Measurements from ENCODE around the gene MED8.
A peak's percentile ranks its signal among the peaks of the same experiment; 100 is the strongest.

Gene MED8, protein sequence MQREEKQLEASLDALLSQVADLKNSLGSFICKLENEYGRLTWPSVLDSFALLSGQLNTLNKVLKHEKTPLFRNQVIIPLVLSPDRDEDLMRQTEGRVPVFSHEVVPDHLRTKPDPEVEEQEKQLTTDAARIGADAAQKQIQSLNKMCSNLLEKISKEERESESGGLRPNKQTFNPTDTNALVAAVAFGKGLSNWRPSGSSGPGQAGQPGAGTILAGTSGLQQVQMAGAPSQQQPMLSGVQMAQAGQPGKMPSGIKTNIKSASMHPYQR

DNA sequence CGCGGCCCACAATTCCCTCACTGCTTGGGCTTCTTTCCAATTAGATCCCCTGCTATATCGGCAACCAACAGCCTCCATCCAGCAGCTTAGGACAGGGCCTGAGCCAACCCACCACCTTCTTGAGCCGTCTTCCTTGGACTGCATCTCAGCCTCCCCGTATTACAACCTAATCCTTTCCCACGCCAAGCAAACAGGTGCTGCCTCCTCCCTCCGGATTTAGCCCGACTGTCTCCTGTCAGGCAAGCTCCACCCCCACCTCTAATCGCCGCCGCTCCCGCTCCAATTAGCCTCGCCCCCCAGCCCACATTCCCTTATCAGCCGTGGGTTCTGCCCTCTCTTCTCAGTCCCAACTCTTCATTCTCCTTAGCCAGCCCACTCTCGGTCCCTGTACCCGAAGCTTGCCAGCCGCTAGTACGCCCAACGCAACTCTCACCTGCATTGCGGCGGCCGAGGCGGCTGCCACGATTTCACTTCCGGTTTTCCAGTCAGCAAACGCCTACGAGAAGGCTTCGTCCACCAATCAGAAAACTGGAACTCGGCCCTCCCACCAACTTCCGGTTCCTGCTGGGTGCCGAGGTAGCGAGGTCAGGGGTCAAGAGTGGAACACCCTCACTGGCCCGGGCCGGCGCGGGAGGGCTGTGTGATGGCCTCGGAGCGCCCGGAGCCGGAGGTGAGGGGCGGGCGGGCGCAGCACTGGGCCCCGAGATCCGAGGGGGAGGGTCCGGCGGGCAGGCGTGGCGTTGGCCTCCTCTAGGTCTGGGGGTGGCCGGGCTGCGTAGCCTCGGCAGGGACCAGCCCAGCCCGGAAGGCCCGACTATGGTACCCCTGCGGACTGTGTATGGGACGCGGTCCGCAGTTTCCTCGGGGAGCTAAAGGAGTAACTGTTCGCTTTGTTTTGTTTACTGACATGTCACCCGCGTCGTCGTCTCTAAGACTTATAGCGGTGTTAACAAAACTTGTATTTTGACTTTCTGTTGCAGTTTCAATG is at the start of gene MED8, which contains the start of gene SZT2:
MED8 (minus strand) TSS at position 475 of the 988 bp plus-strand sequence; CDS start at position 439, 36 bp downstream.
SZT2 (plus strand) TSS at position 574 of the 988 bp plus-strand sequence; CDS start at position 644, 70 bp downstream.
- Histone ChIP-seq H3K4me3 (ENCODE audit: low read length) (peak within 1 kb of the TSS; percentile 52), H3K9ac (ENCODE audit: low read length) (peak within 1 kb of the TSS; percentile 95), H3K9me3 (ENCODE audit: control insufficient read depth, low read length) (no peaks in the 10 kb centered on the region), H3K36me3 (ENCODE audit: control insufficient read depth, insufficient read depth, low read length) (peaks cover 8% of the 10 kb centered on the region), H3K27me3 (ENCODE audit: control insufficient read depth, insufficient read depth, low read length) (no peaks in the 10 kb centered on the region), H3K4me1 (ENCODE audit: control insufficient read depth, insufficient read depth, low read length) (peaks cover 15% of the 10 kb centered on the region)

DNA sequence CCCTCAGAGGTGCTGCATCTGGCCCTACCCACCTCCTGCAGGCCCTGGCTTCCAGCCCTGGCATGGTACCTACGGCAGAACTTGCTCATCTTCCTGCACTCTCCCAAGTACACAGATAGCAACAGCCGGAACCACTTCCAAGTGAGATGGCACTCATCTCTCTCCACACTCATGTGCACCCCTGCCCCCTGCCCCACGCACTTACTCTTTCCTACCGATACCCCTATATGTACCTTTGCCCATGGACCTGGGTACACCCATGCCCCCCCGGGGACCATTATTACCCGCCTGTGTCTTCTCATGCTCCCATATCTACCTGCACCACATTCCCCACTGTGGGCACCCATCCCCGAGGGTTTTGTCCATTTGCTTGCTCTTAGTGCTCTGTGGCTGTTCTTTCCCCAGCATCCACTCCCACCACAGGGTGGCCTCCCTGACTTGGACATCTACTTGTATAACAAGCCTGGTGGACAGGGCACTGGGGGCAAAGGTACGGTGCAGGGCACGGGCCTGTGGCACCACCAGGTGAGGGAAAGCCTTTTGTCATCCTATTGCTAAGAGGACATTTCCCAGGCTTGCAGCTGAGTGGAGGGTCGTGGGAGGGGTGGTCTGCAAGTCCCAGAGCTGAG is 49.5 kb upstream of the MED8 start:
- Histone ChIP-seq H3K4me3 (ENCODE audit: low read length) (no peak overlapping the region), H3K36me3 (ENCODE audit: control insufficient read depth, insufficient read depth, low read length) (peaks cover 21% of the 10 kb centered on the region), H3K9me3 (ENCODE audit: control insufficient read depth, low read length) (no peaks in the 10 kb centered on the region), H3K27me3 (ENCODE audit: control insufficient read depth, insufficient read depth, low read length) (no peaks in the 10 kb centered on the region), H3K4me1 (ENCODE audit: control insufficient read depth, insufficient read depth, low read length) (no peaks in the 10 kb centered on the region), H3K9ac (ENCODE audit: low read length) (no peak overlapping the region)

DNA sequence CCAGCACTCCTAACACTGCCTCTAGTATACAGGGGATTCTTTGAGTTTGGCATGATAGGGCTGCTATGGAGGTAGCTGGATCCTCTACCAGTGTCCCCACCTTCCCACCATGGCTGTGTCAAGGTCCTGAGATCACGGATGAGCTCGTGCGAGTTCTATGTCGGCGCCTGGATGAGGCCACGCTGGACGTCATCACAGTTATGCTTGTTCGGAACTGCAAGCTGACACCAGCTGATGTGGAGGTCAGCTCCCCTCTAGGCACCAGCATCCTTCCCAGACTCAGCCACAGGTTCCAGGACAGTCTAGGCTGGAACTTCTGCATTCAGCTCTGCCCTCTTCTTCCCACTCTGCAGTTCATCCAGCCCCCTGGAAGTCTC is 49.0 kb upstream of the MED8 start:
- Histone ChIP-seq H3K9me3 (ENCODE audit: control insufficient read depth, low read length) (no peaks in the 10 kb centered on the region), H3K36me3 (ENCODE audit: control insufficient read depth, insufficient read depth, low read length) (peaks cover 25% of the 10 kb centered on the region), H3K27me3 (ENCODE audit: control insufficient read depth, insufficient read depth, low read length) (no peaks in the 10 kb centered on the region), H3K4me3 (ENCODE audit: low read length) (no peak overlapping the region), H3K4me1 (ENCODE audit: control insufficient read depth, insufficient read depth, low read length) (no peaks in the 10 kb centered on the region), H3K9ac (ENCODE audit: low read length) (no peak overlapping the region)

DNA sequence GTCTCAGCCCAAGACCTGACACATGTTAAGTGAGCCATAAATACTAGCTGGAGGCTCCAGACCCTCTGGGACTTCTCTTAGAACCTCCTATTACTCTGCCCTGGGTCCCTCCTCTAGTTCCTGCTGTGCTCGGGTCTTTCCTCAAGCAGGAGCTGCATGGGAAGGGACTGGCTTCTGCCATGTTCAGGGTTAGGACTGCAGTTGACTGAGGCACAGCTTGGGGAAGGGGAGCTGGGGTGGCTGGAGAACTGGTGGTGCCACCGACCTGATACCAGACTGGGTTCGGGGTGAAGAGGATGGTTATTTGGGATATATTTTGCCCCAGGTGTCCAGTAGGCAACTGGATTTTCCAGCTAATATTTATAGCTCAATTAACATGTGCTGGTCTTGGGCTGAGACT is 48.4 kb upstream of the MED8 start:
- Histone ChIP-seq H3K4me3 (ENCODE audit: low read length) (no peak overlapping the region), H3K36me3 (ENCODE audit: control insufficient read depth, insufficient read depth, low read length) (peaks cover 27% of the 10 kb centered on the region), H3K4me1 (ENCODE audit: control insufficient read depth, insufficient read depth, low read length) (no peaks in the 10 kb centered on the region), H3K9ac (ENCODE audit: low read length) (no peak overlapping the region), H3K9me3 (ENCODE audit: control insufficient read depth, low read length) (no peaks in the 10 kb centered on the region), H3K27me3 (ENCODE audit: control insufficient read depth, insufficient read depth, low read length) (no peaks in the 10 kb centered on the region)

DNA sequence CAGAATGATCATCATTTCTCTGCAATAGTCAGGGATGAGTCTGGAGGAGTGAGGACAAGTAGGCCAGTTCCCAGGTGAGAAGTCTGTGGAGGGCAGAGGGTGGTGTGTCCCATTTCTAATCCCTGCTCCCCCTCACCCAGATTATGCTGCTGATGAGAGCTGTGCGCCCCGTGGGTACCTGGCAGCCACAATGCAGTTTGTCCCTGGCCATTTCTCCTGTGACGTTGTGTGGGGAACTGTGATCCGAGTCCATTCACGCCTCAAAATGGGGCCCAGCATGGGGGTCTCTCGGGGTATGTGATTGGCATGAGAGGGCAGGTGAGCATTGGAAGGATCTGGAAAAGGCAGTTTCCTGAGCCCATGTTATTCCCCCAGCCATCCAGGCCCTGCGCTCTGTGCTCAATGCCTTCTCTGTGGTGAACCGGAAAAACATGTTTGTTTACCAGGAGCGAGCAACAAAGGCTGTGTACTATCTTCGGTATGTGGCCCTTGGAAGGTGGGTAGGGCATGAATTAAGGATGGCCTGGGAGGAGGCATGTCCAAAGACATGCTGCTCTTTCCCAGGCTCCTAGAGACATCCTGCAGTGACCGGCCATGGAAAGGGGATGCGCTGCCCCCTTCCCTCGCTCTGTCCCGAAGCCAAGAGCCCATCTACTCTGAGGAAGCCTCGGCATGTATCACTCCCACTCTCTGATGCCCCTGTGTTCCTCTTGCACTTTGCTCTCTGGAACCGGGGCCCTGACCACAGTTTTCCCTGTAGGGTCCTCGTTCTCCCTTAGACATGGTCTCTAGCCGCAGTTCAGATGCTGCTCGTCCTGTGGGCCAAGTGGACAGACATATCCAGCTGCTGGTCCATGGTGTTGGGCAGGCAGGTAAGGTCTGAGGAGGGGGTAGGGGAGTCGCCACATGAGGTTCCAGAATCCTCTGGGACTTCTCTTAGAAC is 47.7 kb upstream of the MED8 start:
- Histone ChIP-seq H3K27me3 (ENCODE audit: control insufficient read depth, insufficient read depth, low read length) (no peaks in the 10 kb centered on the region), H3K9ac (ENCODE audit: low read length) (no peak overlapping the region), H3K9me3 (ENCODE audit: control insufficient read depth, low read length) (no peaks in the 10 kb centered on the region), H3K36me3 (ENCODE audit: control insufficient read depth, insufficient read depth, low read length) (peaks cover 29% of the 10 kb centered on the region), H3K4me1 (ENCODE audit: control insufficient read depth, insufficient read depth, low read length) (no peaks in the 10 kb centered on the region), H3K4me3 (ENCODE audit: low read length) (no peak overlapping the region)

DNA sequence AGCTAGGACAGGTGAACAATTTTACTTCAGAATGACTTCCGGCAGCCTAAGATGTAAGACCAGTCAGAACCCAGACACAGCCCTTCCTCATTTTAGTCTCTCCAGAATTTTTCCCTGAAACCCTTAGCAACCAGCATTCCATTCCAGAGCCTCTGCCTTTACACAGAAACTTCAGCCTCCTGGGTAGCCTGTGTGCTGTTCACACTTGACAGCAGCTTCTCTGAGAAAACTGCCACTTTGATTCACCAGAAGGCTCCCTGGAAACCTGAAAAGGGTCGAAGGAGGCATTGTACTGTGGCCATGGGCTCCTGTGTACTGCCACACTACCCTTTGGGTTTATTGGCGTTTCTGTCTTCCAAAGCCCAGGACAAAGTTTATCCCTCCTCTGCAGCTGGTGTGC is 46.8 kb upstream of the MED8 start:
- H3K9me3 ChIP-seq (ENCODE audit: control insufficient read depth, low read length) = no peaks in the 10 kb centered on the region
- no peaks in the 10 kb centered on the region for H3K4me1 ChIP-seq (ENCODE audit: control insufficient read depth, insufficient read depth, low read length)
- no peak overlapping the region for H3K4me3 ChIP-seq (ENCODE audit: low read length)
- no peaks in the 10 kb centered on the region for H3K27me3 ChIP-seq (ENCODE audit: control insufficient read depth, insufficient read depth, low read length)
- H3K36me3 ChIP-seq (ENCODE audit: control insufficient read depth, insufficient read depth, low read length) = peaks cover 29% of the 10 kb centered on the region
- no peak overlapping the region for H3K9ac ChIP-seq (ENCODE audit: low read length)

DNA sequence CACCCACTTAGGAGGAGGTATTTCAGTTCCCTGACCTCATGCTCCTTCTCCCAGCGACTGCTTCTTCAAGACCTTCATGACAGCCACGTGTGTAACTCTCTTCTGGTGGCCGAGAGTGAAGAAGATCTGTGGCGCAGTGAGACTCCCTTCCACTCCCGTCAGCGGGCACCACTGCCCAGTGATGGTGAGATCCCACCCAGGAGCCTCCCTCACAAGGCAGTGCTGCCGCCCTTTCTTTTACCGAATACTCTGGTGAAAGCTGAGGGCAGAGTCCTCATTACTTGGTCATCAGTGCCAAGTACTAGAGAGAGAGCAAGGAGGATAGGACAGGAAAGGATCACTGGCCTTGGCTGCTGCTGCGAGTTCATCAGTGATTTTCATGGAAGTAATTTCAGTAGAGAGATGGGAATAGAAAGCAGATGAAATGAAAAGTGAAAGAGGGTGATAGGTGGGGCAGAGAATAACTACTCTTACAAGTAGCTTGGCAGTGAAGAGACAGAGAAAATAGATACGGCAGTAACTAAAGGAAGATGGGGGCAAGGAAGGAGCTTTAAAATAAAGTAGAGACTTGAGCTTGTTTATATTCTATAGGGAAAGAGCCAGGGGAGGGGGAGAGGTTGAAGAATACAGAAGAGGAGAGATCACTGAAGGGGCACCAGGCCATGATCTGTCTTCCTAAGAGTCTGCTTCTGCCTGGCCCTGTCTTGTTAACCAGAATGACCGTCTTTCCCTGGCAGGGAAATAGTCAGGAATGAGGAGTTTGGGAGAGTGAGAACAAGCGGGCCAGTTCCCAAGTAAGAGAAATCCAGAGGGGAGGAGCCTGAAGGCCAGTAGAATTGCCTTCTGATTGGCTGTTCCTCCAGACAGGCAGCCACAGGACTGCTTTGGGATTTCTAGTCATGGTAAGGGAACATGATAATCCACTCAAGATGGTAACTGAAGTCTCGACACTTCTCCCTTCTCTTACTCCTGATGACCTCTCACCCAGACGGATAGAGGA is 45.8 kb upstream of the MED8 start:
- Histone ChIP-seq H3K4me3 (ENCODE audit: low read length) (no peak overlapping the region), H3K9me3 (ENCODE audit: control insufficient read depth, low read length) (no peaks in the 10 kb centered on the region), H3K27me3 (ENCODE audit: control insufficient read depth, insufficient read depth, low read length) (no peaks in the 10 kb centered on the region), H3K4me1 (ENCODE audit: control insufficient read depth, insufficient read depth, low read length) (no peaks in the 10 kb centered on the region), H3K36me3 (ENCODE audit: control insufficient read depth, insufficient read depth, low read length) (peaks cover 33% of the 10 kb centered on the region), H3K9ac (ENCODE audit: low read length) (no peak overlapping the region)

DNA sequence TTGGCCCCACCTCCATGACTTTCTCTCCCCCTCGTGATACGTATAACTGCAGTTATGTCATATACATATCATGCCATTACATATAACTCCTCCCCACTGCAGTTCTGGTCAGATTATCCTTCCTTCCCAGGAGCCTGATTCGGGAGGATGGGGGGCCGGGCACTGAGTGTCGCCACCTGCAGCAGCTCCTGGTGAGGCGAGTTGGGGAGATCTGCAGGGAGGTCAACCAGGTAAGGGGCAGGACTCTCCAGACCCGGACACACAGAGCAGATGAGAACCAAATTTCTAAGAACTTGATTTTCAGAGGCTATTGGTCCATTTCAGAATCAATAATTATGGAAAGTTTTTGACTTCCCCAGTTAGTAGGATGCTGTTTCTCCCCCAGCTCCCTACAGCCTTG is 44.7 kb upstream of the MED8 start:
- Histone ChIP-seq H3K36me3 (ENCODE audit: control insufficient read depth, insufficient read depth, low read length) (peaks cover 42% of the 10 kb centered on the region), H3K9me3 (ENCODE audit: control insufficient read depth, low read length) (no peaks in the 10 kb centered on the region), H3K9ac (ENCODE audit: low read length) (no peak overlapping the region), H3K4me1 (ENCODE audit: control insufficient read depth, insufficient read depth, low read length) (no peaks in the 10 kb centered on the region), H3K4me3 (ENCODE audit: low read length) (no peak overlapping the region), H3K27me3 (ENCODE audit: control insufficient read depth, insufficient read depth, low read length) (no peaks in the 10 kb centered on the region)

DNA sequence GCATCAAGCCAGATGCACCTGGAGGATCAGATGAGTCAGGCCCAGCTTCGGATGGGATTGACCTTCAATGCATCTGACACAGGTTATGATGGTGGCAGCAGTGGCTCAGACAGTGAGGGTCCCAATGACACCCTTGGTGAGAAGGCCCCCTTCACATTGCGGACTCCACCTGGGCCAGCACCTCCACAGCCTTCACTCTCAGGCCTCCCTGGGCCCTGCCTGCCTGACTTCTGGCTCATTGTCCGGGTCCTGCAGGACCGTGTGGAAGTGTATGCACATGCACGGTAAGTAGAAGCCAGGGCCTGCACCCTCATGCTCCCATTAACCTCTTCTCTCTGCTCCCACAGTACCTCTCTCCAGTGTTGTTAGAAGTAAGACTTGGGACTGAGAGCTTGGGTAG is 43.3 kb upstream of the MED8 start:
- H3K4me1 ChIP-seq (ENCODE audit: control insufficient read depth, insufficient read depth, low read length) = peaks cover 5% of the 10 kb centered on the region
- no peak overlapping the region for H3K9ac ChIP-seq (ENCODE audit: low read length)
- H3K36me3 ChIP-seq (ENCODE audit: control insufficient read depth, insufficient read depth, low read length) = peaks cover 36% of the 10 kb centered on the region
- no peaks in the 10 kb centered on the region for H3K9me3 ChIP-seq (ENCODE audit: control insufficient read depth, low read length)
- H3K27me3 ChIP-seq (ENCODE audit: control insufficient read depth, insufficient read depth, low read length) = no peaks in the 10 kb centered on the region
- no peak overlapping the region for H3K4me3 ChIP-seq (ENCODE audit: low read length)

DNA sequence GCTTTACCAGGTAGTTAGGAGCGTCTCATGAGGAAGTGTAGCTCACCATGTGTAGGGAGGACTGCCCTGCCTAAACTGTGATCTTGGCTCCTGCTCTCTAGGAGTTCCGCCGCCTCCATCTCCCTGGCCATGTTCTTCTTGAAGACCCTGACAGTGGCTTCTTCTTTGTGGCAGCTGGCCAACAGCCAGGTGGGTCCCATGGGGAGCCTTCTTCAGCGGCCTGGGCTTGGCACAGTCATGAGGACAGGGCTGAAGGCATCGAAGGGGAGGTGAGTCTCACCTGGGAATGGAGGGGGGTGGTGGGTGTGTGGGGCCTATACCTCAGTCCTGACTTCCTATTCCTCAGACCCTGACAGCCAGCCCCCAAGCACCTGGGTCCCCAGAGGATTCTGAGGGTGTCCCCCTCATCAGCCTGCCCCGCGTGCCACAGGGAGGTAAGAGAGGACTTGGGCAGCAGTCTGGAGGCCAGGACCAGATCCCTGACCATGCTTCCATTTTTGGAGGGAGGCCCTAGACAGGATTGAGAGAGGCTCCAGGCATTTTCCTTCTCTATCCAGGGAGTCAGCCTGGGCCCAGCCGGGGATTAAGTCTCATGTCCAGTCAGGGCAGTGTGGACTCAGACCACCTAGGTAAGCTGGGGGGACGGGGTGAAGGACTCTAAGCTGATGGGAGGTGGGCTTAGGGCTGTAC is 42.7 kb upstream of the MED8 start:
- Histone ChIP-seq H3K4me1 (ENCODE audit: control insufficient read depth, insufficient read depth, low read length) (peaks cover 11% of the 10 kb centered on the region), H3K9ac (ENCODE audit: low read length) (no peak overlapping the region), H3K4me3 (ENCODE audit: low read length) (no peak overlapping the region), H3K27me3 (ENCODE audit: control insufficient read depth, insufficient read depth, low read length) (no peaks in the 10 kb centered on the region), H3K9me3 (ENCODE audit: control insufficient read depth, low read length) (no peaks in the 10 kb centered on the region), H3K36me3 (ENCODE audit: control insufficient read depth, insufficient read depth, low read length) (peaks cover 36% of the 10 kb centered on the region)

All from mucosa of stomach (tissue), 1 donor.